PFSK-1 (cell line): ENCODE data around the gene PRC1.

Source experiments
- FOXP2 ChIP-seq: optimal IDR thresholded peaks from 2 replicates; pipeline ENCODE3; 2011; ENCODE audit warnings: borderline replicate concordance, control low read depth, inconsistent platforms; ENCODE audit not compliant: insufficient read depth; ENCODE audit errors: extremely low read length, extremely low read depth
- POLR2AphosphoS5 ChIP-seq: IDR thresholded peaks from 2 replicates; pipeline ENCODE4 v1.6.1; 2012; ENCODE audit warnings: low read depth, mild to moderate bottlenecking, control low read depth, low read length, moderate library complexity
- REST ChIP-seq, 2 experiments: IDR thresholded peaks; 2 replicates each; pipeline versions ENCODE4 v1.6.1 to v1.8.0; 2011 to 2012; ENCODE audit warnings: low read depth in 2 of 2, low read length in 2 of 2, control low read depth in 1 of 2, inconsistent platforms in 1 of 2, mild to moderate bottlenecking in 1 of 2, moderate library complexity in 1 of 2; ENCODE audit not compliant: insufficient read depth in 1 of 2
- SIN3A ChIP-seq: IDR thresholded peaks from 2 replicates; pipeline ENCODE4 v1.6.1; 2012; ENCODE audit warnings: mild to moderate bottlenecking, low read length, moderate library complexity, borderline replicate concordance; ENCODE audit not compliant: insufficient read depth
- TAF1 ChIP-seq: IDR thresholded peaks from 2 replicates; pipeline ENCODE4 v1.6.1; 2012; ENCODE audit warnings: low read length, control low read depth, borderline replicate concordance; ENCODE audit not compliant: insufficient read depth

PRC1 gene

GRCh38 chr15:90952901-90953677 lies 41.2 kb downstream of the PRC1 start:
- TF ChIP-seq REST (IDR thresholded peaks at IDR 0.05; ENCODE audit: insufficient read depth in 1 of 2, low read depth in 2 of 2, low read length in 2 of 2): no peak
- TF ChIP-seq FOXP2: no peak
- no peak for TF ChIP-seq TAF1
- TF ChIP-seq POLR2AphosphoS5: no peak
- TF ChIP-seq SIN3A: no peak

DNA sequence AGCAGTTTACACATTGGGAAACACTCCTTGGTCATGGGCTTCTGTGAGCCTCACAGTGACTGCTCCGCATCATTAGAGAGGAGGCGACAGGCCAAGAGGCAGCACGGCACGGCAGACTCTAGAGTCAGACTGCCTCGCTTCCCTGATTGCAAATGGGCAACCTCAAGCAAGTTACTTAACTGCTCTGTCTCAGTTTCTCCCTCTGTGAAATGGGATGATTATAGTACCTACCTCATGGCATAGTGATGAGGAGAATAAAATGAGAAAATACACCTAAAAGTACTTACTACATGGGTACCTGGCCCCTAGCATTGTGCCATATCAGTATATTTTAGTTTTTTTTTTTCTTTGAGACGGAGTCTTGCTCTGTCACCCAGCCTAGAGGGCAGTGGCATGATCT lies 43.7 kb downstream of the PRC1 start:
- TF ChIP-seq FOXP2 (no peak), TAF1 (no peak), SIN3A (no peak), REST (IDR thresholded peaks at IDR 0.05; ENCODE audit: insufficient read depth in 1 of 2, low read depth in 2 of 2, low read length in 2 of 2) (no peak), POLR2AphosphoS5 (no peak)

DNA sequence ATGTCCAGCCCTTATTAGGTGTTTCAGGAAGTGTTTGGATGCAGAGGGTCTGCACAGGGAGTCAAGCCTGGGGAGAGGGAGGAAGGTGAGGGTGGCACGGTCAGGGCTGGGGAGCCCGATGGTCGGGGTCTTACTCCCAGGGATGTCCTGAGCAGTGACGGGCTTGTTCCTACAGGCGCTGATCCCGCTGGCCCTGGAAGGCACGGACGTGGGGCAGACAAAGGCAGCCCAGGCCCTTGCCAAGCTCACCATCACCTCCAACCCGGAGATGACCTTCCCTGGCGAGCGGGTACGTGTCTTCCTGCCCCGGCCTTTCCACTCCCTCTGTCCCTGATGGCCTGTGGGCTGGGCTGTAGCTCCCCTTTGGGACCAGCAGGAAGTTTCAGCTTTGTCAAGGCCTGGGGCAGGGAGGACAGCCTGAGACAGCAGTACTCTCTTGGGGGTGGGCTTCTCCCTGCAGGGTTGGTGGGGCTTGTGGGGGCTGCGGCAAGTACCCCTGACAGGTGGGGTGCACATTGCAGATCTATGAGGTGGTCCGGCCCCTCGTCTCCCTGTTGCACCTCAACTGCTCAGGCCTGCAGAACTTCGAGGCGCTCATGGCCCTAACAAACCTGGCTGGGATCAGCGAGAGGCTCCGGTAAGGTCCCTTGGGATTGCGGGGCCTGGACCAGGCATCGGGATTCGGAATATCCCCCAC lies 44.2 kb downstream of the PRC1 start:
- TF ChIP-seq SIN3A: no peak
- no peak for TF ChIP-seq TAF1
- TF ChIP-seq FOXP2: no peak
- no peak for TF ChIP-seq REST (IDR thresholded peaks at IDR 0.05; ENCODE audit: insufficient read depth in 1 of 2, low read depth in 2 of 2, low read length in 2 of 2)
- TF ChIP-seq POLR2AphosphoS5: no peak

DNA sequence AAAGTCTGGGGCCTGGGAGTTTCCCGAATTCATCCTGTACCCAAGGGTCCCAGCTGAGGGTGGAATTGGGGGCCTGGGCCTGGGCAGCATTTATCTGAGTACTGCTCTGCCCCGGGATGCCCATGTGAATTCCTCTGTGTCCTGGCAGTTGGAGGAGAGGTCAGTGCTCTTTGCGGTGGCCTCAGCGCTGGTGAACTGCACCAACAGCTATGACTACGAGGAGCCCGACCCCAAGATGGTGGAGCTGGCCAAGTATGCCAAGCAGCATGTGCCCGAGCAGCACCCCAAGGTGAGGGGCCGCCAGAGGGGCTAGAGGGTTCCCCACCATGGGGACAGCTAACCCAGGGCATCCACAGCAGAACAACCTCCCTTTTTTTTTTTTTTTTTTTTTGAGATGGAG lies 45.8 kb downstream of the PRC1 start:
- TF ChIP-seq TAF1: no peak
- no peak for TF ChIP-seq POLR2AphosphoS5
- TF ChIP-seq SIN3A: no peak
- TF ChIP-seq REST (IDR thresholded peaks at IDR 0.05; ENCODE audit: insufficient read depth in 1 of 2, low read depth in 2 of 2, low read length in 2 of 2): no peak
- TF ChIP-seq FOXP2: no peak
